Natural killer cell (primary cell): ENCODE results near the gene IGFBP7. TPM values are rescaled to one million over a fixed set of nuclear protein-coding genes. Genes with fewer than 3 reads are reported as not detected.

ENCODE experiments used
- ATAC-seq, 3 donors: fragments of 150-1000 bp in 2 of 3; fragments of 200-7000 bp in 1 of 3; cut with Tn5 transposase; 1 replicate in 1 of 3; 2 replicates in 2 of 3; pipeline ENCODE4 v1.10.0; 2021; ENCODE audit warnings: mild to moderate bottlenecking in 2 of 3, moderate library complexity in 2 of 3
- DNase-seq, 2 donors: peaks; one replicate each; pipeline versions ENCODE4 v3.0.0 to v3.0.0-alpha.2; 2013 to 2021; ENCODE audit warnings: mixed read lengths in 1 of 2
- H3K27ac ChIP-seq: one replicate; pipeline ENCODE4 v1.5.1; 2013; ENCODE audit warnings: mild to moderate bottlenecking, low read length
- H3K27me3 ChIP-seq: one replicate; pipeline ENCODE4 v1.6.1; 2013; ENCODE audit warnings: low read length; ENCODE audit not compliant: control insufficient read depth, insufficient read depth
- H3K36me3 ChIP-seq: one replicate; pipeline ENCODE4 v1.6.1; 2013; ENCODE audit warnings: low read length; ENCODE audit not compliant: control insufficient read depth, insufficient read depth
- H3K4me1 ChIP-seq: one replicate; pipeline ENCODE4 v1.6.1; 2013; ENCODE audit warnings: low read length; ENCODE audit not compliant: control insufficient read depth, insufficient read depth
- H3K4me3 ChIP-seq: one replicate; pipeline ENCODE4 v1.5.1; 2013; ENCODE audit warnings: low read length
- H3K9me3 ChIP-seq: one replicate; pipeline ENCODE4 v1.6.1; 2013; ENCODE audit warnings: low read length; ENCODE audit not compliant: control insufficient read depth, insufficient read depth
- H3K27ac Mint-ChIP-seq, 2 donors: one replicate each; pipeline ENCODE4 v1.8.0; 2022; ENCODE audit warnings: mild to moderate bottlenecking in 2 of 2, mixed read lengths in 2 of 2, moderate library complexity in 1 of 2
- H3K27me3 Mint-ChIP-seq, 2 donors: one replicate each; pipeline ENCODE4 v1.8.0; 2022; ENCODE audit warnings: low read depth in 2 of 2, mixed read lengths in 2 of 2
- H3K36me3 Mint-ChIP-seq: one replicate; pipeline ENCODE4 v1.8.0; 2022; ENCODE audit warnings: mixed read lengths
- H3K4me1 Mint-ChIP-seq, 2 donors: one replicate each; pipeline ENCODE4 v1.8.0; 2022; ENCODE audit warnings: mixed read lengths in 2 of 2
- H3K4me3 Mint-ChIP-seq: one replicate; pipeline ENCODE4 v1.8.0; 2022; ENCODE audit warnings: mild to moderate bottlenecking, moderate library complexity, mixed read lengths
- H3K9me3 Mint-ChIP-seq, 2 donors: one replicate each; pipeline ENCODE4 v1.8.0; 2022; ENCODE audit warnings: mixed read lengths in 2 of 2
- CTCF ChIP-seq: fragments of 200-600 bp; IDR thresholded peaks from one replicate; pipeline ENCODE4 v1.8.0; 2022; ENCODE audit warnings: antibody characterized with exemption
- WGBS: methylation state at CpG from one replicate; pipeline ENCODE4 v1.1.7; 2013; ENCODE audit warnings: missing lambda C conversion rate; ENCODE audit not compliant: insufficient coverage; 5-methylcytosine and 5-hydroxymethylcytosine counted together
- intact Hi-C: fragments of 100-400 bp; cut with micrococcal nuclease; formaldehyde crosslinking; loops from one replicate; pipeline ENCODE4 v1.14.2; 2022
- total RNA-seq, 4 donors: library from RNA; stranded (reverse); fragments of 120-200 nt in 1 of 4; gene quantifications; one replicate each; pipeline versions ENCODE4 v1.2.3 to v1.2.4, GENCODE V29; 2013 to 2022

Gene IGFBP7
- total RNA-seq, 3 donors from 2014 or later (not counting 1 experiment from before 2014, with no cell fraction given) = 88.8 to 107 (median 101) TPM

- H3K4me3 ChIP-seq = no peak overlapping the region
- H3K27ac Mint-ChIP-seq = peak overlapping the region; percentile 39 to 69
- H3K27me3 Mint-ChIP-seq = no peaks in the 10 kb centered on the region
- H3K4me3 Mint-ChIP-seq = no peak overlapping the region
- peaks cover 29 to 38% of the 10 kb centered on the region in 2 donors for H3K4me1 Mint-ChIP-seq
- H3K36me3 ChIP-seq = peaks cover 82% of the 10 kb centered on the region
- H3K27ac ChIP-seq = no peak overlapping the region
- 100% methylated on average over 3 of the region's 6 CpGs for WGBS
- H3K27me3 ChIP-seq = no peaks in the 10 kb centered on the region
- H3K36me3 Mint-ChIP-seq = peaks cover 14% of the 10 kb centered on the region
- intact Hi-C loops = no loop called here
- no peaks in the 10 kb centered on the region for H3K9me3 Mint-ChIP-seq
- no peak for TF ChIP-seq CTCF
- DNase-seq (no peak), ATAC-seq (no peak)
- no peaks in the 10 kb centered on the region for H3K4me1 ChIP-seq
- H3K9me3 ChIP-seq = no peaks in the 10 kb centered on the region
Measured at GRCh38 chr4:56990109-56990905, 119.9 kb downstream of the IGFBP7 start.

- WGBS = 100% methylated on average over 2 of the region's 3 CpGs
- intact Hi-C loops = no loop called here
- Mint-ChIP-seq H3K9me3 (no peaks in the 10 kb centered on the region), H3K4me3 (no peak overlapping the region), H3K4me1 (peaks cover 54 to 59% of the 10 kb centered on the region in 2 donors), H3K27me3 (no peaks in the 10 kb centered on the region), H3K27ac (no peak overlapping the region), H3K36me3 (peaks cover 5% of the 10 kb centered on the region)
- H3K4me1 ChIP-seq = peaks cover 4% of the 10 kb centered on the region
- H3K27me3 ChIP-seq = no peaks in the 10 kb centered on the region
- no peak for TF ChIP-seq CTCF
- no peaks in the 10 kb centered on the region for H3K9me3 ChIP-seq
- H3K27ac ChIP-seq = no peak overlapping the region
- no peak overlapping the region for H3K4me3 ChIP-seq
- ATAC-seq (no peak), DNase-seq (no peak)
- peaks cover 61% of the 10 kb centered on the region for H3K36me3 ChIP-seq
Measured at GRCh38 chr4:56986952-56987351, 123.2 kb downstream of the IGFBP7 start.

- H3K9me3 ChIP-seq = no peaks in the 10 kb centered on the region
- no peak overlapping the region for H3K4me3 ChIP-seq
- no peaks in the 10 kb centered on the region for H3K9me3 Mint-ChIP-seq
- H3K27me3 ChIP-seq = no peaks in the 10 kb centered on the region
- H3K36me3 Mint-ChIP-seq = no peaks in the 10 kb centered on the region
- no peak overlapping the region for H3K4me3 Mint-ChIP-seq
- H3K27ac ChIP-seq = no peak overlapping the region
- ATAC-seq = no peak
- H3K4me1 ChIP-seq = peaks cover 4% of the 10 kb centered on the region
- intact Hi-C loops = no loop called here
- peaks cover 56% of the 10 kb centered on the region for H3K36me3 ChIP-seq
- no peak for DNase-seq
- no peak overlapping the region for H3K27ac Mint-ChIP-seq
- WGBS = 100% methylated on average over 1 of the region's 1 CpG
- H3K27me3 Mint-ChIP-seq = no peaks in the 10 kb centered on the region
- TF ChIP-seq CTCF = no peak
- peaks cover 54 to 59% of the 10 kb centered on the region in 2 donors for H3K4me1 Mint-ChIP-seq
Measured at GRCh38 chr4:56986192-56986591, 124.0 kb downstream of the IGFBP7 start.
